HK-2 (cell line): ENCODE results near the gene SFMBT2.
A peak's percentile ranks its signal among the peaks of the same experiment; 100 is the strongest.

Experiments used
- DNase-seq: peaks from one replicate; pipeline ENCODE4 v3.0.0-alpha.2; 2018; ENCODE audit not compliant: unreplicated experiment

Gene SFMBT2

GRCh38 chr10:7136016-7136415 lies 274.8 kb downstream of the SFMBT2 start:
- DNase-seq, result no peak

DNA sequence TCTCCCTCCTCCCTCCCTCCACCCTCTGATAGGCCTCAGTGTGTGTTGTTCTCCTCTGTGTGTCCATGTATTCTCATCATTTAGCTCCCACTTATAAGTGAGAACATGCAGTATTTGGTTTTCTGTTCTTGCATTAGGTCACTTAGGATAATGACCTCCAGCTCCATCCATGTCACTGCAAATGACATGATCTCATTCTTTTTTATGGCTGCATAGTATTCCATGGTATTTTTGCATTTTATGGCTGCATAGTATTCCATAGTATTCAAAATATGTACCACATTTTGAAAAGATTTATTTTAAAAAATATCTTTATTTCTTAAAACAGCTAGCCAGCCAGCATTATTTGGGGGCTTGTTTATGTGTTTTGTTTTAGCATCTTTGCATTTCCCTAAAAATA lies 275.6 kb downstream of the SFMBT2 start:
- DNase-seq, result no peak

- DNase-seq, result no peak
Observed at GRCh38 chr10:7134448-7134847, 276.4 kb downstream of the SFMBT2 start.

DNA sequence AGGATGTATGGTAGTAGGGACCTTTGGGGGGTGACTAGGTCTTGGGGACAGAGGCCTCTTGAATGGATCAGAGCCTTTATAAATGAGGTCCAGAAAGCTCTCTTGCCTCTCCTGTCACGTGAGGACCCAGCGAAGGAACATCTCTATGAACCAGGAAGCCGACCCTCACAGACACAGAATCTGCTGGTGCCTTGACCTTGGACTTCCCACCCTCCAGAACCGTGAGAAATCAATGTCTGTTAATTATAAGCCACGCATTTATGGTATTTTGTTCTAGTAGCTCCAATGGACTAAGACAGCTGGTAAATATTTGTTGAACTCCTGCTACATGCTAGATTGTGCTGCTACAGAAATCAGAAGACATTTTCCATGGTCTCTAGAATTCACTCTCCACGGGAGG lies 276.9 kb downstream of the SFMBT2 start:
- no peak for DNase-seq

DNA sequence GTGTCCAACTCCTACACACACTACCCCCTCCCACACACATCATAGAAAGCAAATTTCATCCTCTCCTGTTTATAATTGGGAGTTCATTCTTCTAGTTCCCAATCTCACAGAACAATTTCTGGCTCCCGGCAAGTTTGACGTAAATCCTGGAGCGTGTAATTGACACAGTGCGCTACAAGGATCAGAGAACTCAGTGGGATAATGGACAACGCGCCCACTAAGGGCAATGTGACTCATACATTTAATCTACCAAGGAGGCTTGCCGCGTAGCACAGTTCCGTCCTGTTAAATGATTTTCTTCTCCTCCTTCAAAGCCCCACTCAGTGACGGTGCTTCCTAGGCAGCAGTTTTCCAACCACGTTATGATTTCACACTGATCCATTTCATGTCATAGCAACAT lies 277.6 kb downstream of the SFMBT2 start:
- DNase-seq, result no peak

- DNase-seq, result no peak
Observed at GRCh38 chr10:7130191-7130911, 280.5 kb downstream of the SFMBT2 start.

DNA sequence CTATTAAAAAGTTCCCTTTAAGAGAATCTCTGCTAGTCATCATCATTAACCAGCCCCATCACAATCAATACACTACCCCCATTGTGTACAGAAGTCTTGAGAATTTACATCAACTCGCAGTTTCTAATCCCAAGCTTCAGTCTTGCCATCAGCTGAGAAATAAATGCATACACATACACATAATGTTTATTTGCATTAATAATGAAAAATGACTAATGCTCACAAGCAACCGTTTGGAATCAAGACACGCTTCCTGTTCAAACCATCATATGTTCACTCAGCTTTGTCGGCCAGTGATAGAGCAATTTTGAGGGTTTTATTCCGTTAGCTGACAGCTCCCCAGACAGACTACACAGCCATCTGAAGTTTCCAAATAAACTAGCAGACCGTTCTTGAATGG lies 287.1 kb downstream of the SFMBT2 start:
- DNase-seq, result no peak

GRCh38 chr10:7122561-7122960 lies 288.3 kb downstream of the SFMBT2 start:
- DNase-seq, result no peak

- DNase-seq, result peak; percentile 16
Observed at GRCh38 chr10:7121154-7121797, 289.6 kb downstream of the SFMBT2 start.

- DNase-seq, result no peak
Observed at GRCh38 chr10:7119325-7120015, 291.4 kb downstream of the SFMBT2 start.

DNA sequence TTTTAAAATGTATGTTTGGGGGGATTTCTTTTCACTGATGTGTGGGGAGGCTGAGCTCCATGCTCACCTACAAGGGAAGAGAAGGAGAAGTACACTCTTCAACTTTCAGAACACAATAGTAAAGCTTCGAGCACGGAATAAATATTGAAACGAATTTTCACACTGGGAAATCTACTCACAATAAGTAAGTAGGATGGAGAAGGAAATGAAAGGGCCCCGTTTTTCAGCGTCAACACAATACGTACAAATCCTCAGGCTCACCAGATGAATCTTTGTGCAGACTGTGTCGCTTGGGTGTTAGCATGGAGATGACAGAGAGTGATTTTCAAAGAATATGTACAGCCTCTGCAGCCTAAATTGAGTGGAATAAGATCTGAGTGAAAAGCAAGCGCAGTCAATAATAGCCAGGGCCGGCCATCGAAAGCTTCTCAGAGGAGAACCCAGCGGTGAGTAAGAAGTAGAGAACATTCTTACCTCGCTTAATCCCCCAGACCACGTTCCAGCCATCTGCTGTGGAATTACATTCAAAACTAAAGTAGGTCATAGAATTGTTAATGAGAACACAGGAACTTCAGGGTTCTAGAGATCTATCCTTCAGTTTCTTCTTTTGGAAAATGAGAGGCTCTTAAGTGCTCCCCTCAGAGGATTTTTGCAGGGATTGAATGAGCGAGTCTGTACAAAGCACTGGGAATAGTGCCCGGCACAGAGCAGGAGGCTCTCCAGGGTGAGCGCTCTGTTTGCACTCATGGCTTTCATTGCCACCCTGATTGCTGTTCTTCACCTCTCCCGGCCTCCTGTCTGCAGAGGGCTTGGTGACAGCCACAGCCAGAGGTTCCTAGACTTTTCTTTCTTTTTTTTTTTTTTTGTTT lies 292.8 kb downstream of the SFMBT2 start:
- no peak for DNase-seq

DNA sequence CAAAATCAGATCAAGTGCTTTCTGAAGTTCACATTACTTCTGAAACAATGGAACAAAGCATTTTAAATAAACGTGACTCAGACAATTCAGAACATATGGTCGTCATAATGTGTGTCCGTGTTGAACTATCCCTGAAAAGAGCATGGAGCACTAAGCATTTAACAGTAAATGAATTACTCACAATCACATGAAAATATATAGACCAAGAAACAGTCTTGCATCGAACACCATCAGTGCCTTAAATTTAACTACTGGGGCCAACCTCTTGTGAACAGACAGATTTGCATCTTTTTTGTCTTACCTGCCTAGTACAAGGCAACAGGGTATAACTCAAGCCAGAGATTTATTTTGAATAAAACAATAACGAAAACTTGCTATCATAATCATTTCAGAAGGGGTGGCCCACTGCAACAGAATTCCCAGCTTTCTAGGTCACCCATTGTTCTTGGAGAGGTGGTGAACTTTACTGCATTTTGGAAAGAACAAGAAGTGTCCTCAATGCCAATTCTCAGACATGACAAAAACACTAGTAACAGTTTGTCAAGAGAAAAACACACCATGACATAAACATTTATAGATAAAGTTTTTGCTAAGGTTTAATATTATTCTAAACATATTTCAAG lies 293.5 kb downstream of the SFMBT2 start:
- DNase-seq, result no peak

- no peak for DNase-seq
Observed at GRCh38 chr10:7111561-7111960, 299.3 kb downstream of the SFMBT2 start.

GRCh38 chr10:7111089-7111488 lies 299.7 kb downstream of the SFMBT2 start:
- DNase-seq, result no peak
